SU-DHL-6 (cell line): ENCODE results near the gene TFPI2.

Experiments
- H2AFZ ChIP-seq: fragments of 200-600 bp; sonication (generic); 2 replicates; pipeline ENCODE4 v1.6.1; 2014; ENCODE audit warnings: low read depth, mild to moderate bottlenecking, moderate library complexity, mixed read lengths, antibody characterized with exemption, low read length; ENCODE audit not compliant: severe bottlenecking
- H3F3A ChIP-seq: fragments of 200-600 bp; shearing (Covaris generic); 2 replicates; pipeline ENCODE4 v1.6.0; 2016; ENCODE audit warnings: antibody characterized with exemption, mild to moderate bottlenecking; ENCODE audit not compliant: insufficient read depth
- H3K27ac ChIP-seq: fragments of 200-600 bp; sonication (generic); 2 replicates; pipeline ENCODE4 v1.5.1; 2016; ENCODE audit warnings: low read depth, mild to moderate bottlenecking, low read length, moderate library complexity, mixed read lengths
- H3K27me3 ChIP-seq: fragments of 200-600 bp; sonication (generic), shearing (Covaris generic); 2 replicates; pipeline ENCODE4 v1.6.0; 2014; ENCODE audit warnings: mild to moderate bottlenecking, low read length
- H3K36me3 ChIP-seq: fragments of 200-600 bp; sonication (generic); 2 replicates; pipeline ENCODE4 v1.6.1; 2014; ENCODE audit warnings: mild to moderate bottlenecking, low read length, mixed read lengths
- H3K4me2 ChIP-seq: fragments of 300-600, 200-600 bp; shearing (Covaris generic), sonication (generic); 2 replicates; pipeline ENCODE4 v1.6.0; 2014; ENCODE audit warnings: low read length, low read depth, mild to moderate bottlenecking; ENCODE audit not compliant: poor library complexity, severe bottlenecking
- H3K4me3 ChIP-seq: fragments of 200-600 bp; sonication (generic); 2 replicates; pipeline ENCODE4 v1.5.1; 2014; ENCODE audit warnings: antibody characterized with exemption, low read length, mild to moderate bottlenecking, mixed read lengths; ENCODE audit not compliant: insufficient read depth, poor library complexity, severe bottlenecking
- H3K79me2 ChIP-seq: fragments of 200-600 bp; sonication (generic); 2 replicates; pipeline ENCODE4 v1.6.1; 2014; ENCODE audit warnings: mild to moderate bottlenecking, low read length, moderate library complexity; ENCODE audit not compliant: insufficient read depth
- H3K9ac ChIP-seq: fragments of 200-600 bp; sonication (generic); 2 replicates; pipeline ENCODE4 v1.7.0; 2014; ENCODE audit warnings: mild to moderate bottlenecking, low read length
- H3K9me2 ChIP-seq: fragments of 200-600 bp; sonication (generic); replicated peaks from 2 replicates; pipeline ENCODE4 v1.6.1; 2014; ENCODE audit warnings: low read length; ENCODE audit not compliant: insufficient read depth
- H3K9me3 ChIP-seq: fragments of 200-600 bp; sonication (generic); 2 replicates; pipeline ENCODE4 v1.6.1; 2014; ENCODE audit warnings: low read length, mixed read lengths; ENCODE audit not compliant: insufficient read depth
- H4K20me1 ChIP-seq: fragments of 200-600 bp; sonication (generic); 2 replicates; pipeline ENCODE4 v1.6.1; 2014; ENCODE audit warnings: low read depth, mild to moderate bottlenecking, antibody characterized with exemption, low read length, moderate library complexity, mixed read lengths
- CTCF ChIP-seq: fragments of 200-600 bp; sonication (generic); IDR thresholded peaks from one replicate; pipeline ENCODE4 v1.5.1; 2017; ENCODE audit warnings: antibody characterized with exemption, mild to moderate bottlenecking, low read length, moderate library complexity; ENCODE audit not compliant: insufficient read depth, poor library complexity, severe bottlenecking
- EZH2phosphoT487 ChIP-seq: fragments of 200-600 bp; sonication (generic), shearing (Covaris generic); conservative IDR thresholded peaks from 2 replicates; pipeline ENCODE4 v1.6.1; 2018; ENCODE audit warnings: mild to moderate bottlenecking, antibody characterized with exemption, low read length, moderate library complexity, mixed read lengths

TFPI2 gene

GRCh38 chr7:93935102-93935501 lies 44.5 kb upstream of the TFPI2 start:
- no peak overlapping the region for H3K4me3 ChIP-seq
- TF ChIP-seq CTCF (no peak), EZH2phosphoT487 (no peak)
- no peaks in the 10 kb centered on the region for H3K9me2 ChIP-seq

GRCh38 chr7:93933156-93933555 lies 42.6 kb upstream of the TFPI2 start:
- Histone ChIP-seq H4K20me1 (no peaks in the 10 kb centered on the region), H3K27me3 (0 out of 2 replicates have a peak, but pooled peaks cover 3% of the 10 kb centered on the region), H3K9ac (no peak overlapping the region), H3F3A (no peaks in the 10 kb centered on the region), H3K4me3 (no peak overlapping the region), H3K9me3 (no peaks in the 10 kb centered on the region), H3K27ac (no peak overlapping the region), H3K9me2 (no peaks in the 10 kb centered on the region), H3K79me2 (no peaks in the 10 kb centered on the region), H2AFZ (no peak overlapping the region), H3K4me2 (no peak overlapping the region), H3K36me3 (no peaks in the 10 kb centered on the region)
- TF ChIP-seq CTCF, result no peak
- no peak for TF ChIP-seq EZH2phosphoT487

More at GRCh38 chr7:93935102-93935501, 44.5 kb upstream of the TFPI2 start:
- Histone ChIP-seq H3K9ac (no peak overlapping the region), H3K4me2 (no peak overlapping the region), H3K27me3 (0 out of 2 replicates have a peak, but pooled peaks cover 3% of the 10 kb centered on the region), H2AFZ (no peak overlapping the region), H3K27ac (no peak overlapping the region), H3K36me3 (no peaks in the 10 kb centered on the region), H3F3A (no peaks in the 10 kb centered on the region), H4K20me1 (no peaks in the 10 kb centered on the region), H3K9me3 (no peaks in the 10 kb centered on the region), H3K79me2 (no peaks in the 10 kb centered on the region)

- H3K27me3 ChIP-seq, result 0 out of 2 replicates have a peak, but pooled peaks cover 3% of the 10 kb centered on the region
- H3K9me2 ChIP-seq, result no peaks in the 10 kb centered on the region
- no peaks in the 10 kb centered on the region for H3K36me3 ChIP-seq
- H4K20me1 ChIP-seq, result no peaks in the 10 kb centered on the region
- H3K4me3 ChIP-seq, result no peak overlapping the region
- H3K9me3 ChIP-seq, result no peaks in the 10 kb centered on the region
- no peak overlapping the region for H2AFZ ChIP-seq
- H3K27ac ChIP-seq, result no peak overlapping the region
- no peaks in the 10 kb centered on the region for H3F3A ChIP-seq
- H3K9ac ChIP-seq, result no peak overlapping the region
- H3K4me2 ChIP-seq, result no peak overlapping the region
- TF ChIP-seq EZH2phosphoT487 (no peak), CTCF (no peak)
- no peaks in the 10 kb centered on the region for H3K79me2 ChIP-seq
Observed at GRCh38 chr7:93931655-93932054, 41.1 kb upstream of the TFPI2 start.

- TF ChIP-seq EZH2phosphoT487 (no peak), CTCF (no peak)
Observed at GRCh38 chr7:93927585-93927984, 37.0 kb upstream of the TFPI2 start.

More at GRCh38 chr7:93927585-93927984, 37.0 kb upstream of the TFPI2 start:
- no peaks in the 10 kb centered on the region for H3F3A ChIP-seq
- H3K79me2 ChIP-seq, result no peaks in the 10 kb centered on the region
- no peaks in the 10 kb centered on the region for H3K36me3 ChIP-seq
- no peaks in the 10 kb centered on the region for H3K9me3 ChIP-seq
- no peak overlapping the region for H3K4me2 ChIP-seq
- no peak overlapping the region for H3K9ac ChIP-seq
- no peak overlapping the region for H3K27ac ChIP-seq
- H4K20me1 ChIP-seq, result no peaks in the 10 kb centered on the region
- H3K27me3 ChIP-seq, result no peaks in the 10 kb centered on the region
- no peak overlapping the region for H3K4me3 ChIP-seq
- no peaks in the 10 kb centered on the region for H3K9me2 ChIP-seq
- no peak overlapping the region for H2AFZ ChIP-seq
